SU-DHL-6 (cell line): ENCODE data around the gene ZC3H4.
"Not testable (repeated sequence)": the region's sequence is repeated elsewhere in the genome, so short reads cannot be mapped to it uniquely, and the experiment has no call there.

Experiments used
- EZH2phosphoT487 ChIP-seq: fragments of 200-600 bp; sonication (generic), shearing (Covaris generic); conservative IDR thresholded peaks from 2 replicates; pipeline ENCODE4 v1.6.1; 2018; ENCODE audit warnings: mild to moderate bottlenecking, antibody characterized with exemption, low read length, moderate library complexity, mixed read lengths
- TF ChIP-seq, protein P1 (sequence below): fragments of 200-600 bp; sonication (generic); IDR thresholded peaks from one replicate; pipeline ENCODE4 v1.5.1; 2017; ENCODE audit warnings: antibody characterized with exemption, mild to moderate bottlenecking, low read length, moderate library complexity; ENCODE audit not compliant: insufficient read depth, poor library complexity, severe bottlenecking

DNA sequence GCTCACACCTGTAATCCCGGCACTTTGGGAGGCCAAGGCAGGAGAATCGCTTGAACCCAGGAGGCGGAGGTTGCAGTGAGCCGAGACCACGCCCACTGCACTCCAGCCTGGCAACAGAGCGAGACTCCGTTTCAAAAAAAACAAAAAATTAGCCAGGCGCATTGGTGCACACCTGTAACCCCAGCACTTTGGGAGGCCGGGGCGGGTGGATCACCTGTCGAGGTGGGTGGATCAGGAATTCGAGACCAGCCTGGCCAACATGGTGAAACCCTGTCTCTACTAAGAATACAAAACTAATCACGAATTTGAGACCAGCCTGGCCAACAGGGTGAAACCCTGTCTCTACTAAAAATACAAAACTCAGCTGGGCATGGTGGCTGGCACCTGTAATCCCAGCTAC lies 35.2 kb downstream of the ZC3H4 start:
- TF ChIP-seq, protein P1, sequence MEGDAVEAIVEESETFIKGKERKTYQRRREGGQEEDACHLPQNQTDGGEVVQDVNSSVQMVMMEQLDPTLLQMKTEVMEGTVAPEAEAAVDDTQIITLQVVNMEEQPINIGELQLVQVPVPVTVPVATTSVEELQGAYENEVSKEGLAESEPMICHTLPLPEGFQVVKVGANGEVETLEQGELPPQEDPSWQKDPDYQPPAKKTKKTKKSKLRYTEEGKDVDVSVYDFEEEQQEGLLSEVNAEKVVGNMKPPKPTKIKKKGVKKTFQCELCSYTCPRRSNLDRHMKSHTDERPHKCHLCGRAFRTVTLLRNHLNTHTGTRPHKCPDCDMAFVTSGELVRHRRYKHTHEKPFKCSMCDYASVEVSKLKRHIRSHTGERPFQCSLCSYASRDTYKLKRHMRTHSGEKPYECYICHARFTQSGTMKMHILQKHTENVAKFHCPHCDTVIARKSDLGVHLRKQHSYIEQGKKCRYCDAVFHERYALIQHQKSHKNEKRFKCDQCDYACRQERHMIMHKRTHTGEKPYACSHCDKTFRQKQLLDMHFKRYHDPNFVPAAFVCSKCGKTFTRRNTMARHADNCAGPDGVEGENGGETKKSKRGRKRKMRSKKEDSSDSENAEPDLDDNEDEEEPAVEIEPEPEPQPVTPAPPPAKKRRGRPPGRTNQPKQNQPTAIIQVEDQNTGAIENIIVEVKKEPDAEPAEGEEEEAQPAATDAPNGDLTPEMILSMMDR: not testable (repeated sequence)
- not testable (repeated sequence) for TF ChIP-seq EZH2phosphoT487
